ENCODE data around the gene P4HA2.

Gene P4HA2

DNA sequence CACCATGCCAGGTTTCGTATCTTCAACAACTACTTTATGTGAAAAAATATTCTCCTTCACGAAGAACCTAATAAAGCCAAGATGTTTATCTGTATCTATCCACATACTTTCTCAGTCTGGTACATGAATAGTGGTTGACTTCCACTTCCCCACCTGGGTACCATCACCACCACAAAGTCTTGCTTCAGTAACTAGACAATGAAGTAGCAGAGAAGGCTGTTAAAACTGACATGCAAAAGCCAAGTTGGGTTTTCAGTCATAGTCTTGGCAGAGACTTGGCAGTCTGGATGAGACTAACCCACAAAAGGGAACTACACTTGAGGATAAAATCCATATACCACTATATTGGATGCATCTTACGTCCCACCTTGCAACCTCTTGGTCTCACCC lies 5.0 kb downstream of the P4HA2 start:
- DNase-seq: no peak

DNA sequence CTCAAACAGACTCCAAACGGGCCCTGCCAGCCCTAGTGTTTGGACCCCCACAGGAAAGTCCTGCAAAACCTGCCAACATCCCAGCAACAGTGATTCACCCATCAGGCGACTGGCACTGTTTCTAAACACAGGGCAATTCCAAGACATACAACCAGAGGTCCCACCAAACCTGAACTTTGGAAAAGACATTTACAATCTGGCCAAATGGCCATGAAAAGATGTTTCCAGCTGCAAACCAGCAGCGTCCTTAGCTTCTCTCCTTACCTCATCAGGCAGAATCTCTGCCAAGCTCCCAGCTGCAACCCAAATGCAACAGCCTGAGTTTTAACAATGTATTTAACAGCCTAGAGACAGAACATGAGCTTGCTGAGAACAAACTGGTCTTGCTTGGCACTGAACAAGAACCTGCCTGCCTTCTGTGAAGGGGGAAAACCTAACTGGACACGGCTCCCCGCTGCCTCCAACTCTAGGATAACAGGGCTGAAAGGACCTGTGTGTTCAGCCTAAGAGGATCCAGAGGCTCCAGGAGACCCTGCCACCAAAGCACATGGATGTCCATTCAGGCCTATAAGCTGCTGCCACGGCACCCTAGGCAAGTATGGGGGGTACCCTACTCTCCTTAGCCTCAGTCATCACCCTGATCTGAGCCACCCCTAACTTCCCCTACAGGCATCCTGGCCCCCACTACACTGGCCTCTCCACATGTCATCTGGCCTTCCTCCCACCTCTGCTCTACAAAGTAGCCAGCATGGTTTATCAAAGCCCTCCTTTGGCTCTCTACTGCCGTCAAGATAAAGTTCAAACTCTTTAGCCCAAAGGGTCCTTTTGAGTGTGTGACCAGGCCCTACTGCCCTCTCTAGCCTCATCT lies 5.6 kb downstream of the P4HA2 start:
- DNase-seq: no peak

DNA sequence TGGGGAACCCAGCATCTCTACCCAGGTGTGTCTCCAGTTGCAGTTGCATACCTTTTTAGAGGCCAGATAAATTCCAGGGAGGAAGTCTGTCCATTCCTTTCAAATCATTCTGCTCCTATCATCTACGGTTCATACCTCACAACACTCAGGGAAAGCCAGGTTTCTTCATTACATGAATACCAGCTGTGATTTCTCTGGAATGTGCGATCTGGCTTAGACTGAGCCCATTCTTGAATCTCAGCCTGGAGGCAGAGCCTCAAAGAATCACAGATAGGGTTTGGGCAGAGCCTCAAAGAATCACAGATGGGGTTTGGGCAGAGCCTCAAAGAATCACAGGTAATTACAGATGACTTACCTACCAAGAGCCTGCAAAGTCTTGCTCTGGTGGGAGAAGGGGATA lies 7.2 kb downstream of the P4HA2 start:
- DNase-seq: no peak

DNA sequence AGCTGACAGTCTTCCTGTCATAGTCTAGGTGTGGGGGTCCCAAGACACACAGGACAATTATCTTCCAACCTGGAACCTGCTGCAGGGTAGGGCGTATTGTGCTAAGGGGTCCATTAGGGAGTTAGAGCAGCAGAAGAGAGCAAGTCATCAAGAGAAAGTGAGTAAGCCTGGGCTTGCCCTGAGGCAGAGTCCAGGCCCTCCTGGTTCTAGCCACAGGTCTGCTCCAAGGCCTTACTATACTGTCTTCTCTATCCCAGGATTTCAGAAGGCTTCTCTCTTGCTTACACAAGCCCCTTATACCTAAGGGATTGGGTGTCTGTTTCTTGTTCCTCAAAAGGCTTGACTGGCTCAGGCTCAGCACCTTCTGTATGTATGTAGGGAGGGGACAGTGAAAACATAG lies 7.7 kb downstream of the P4HA2 start:
- DNase-seq: no peak

DNA sequence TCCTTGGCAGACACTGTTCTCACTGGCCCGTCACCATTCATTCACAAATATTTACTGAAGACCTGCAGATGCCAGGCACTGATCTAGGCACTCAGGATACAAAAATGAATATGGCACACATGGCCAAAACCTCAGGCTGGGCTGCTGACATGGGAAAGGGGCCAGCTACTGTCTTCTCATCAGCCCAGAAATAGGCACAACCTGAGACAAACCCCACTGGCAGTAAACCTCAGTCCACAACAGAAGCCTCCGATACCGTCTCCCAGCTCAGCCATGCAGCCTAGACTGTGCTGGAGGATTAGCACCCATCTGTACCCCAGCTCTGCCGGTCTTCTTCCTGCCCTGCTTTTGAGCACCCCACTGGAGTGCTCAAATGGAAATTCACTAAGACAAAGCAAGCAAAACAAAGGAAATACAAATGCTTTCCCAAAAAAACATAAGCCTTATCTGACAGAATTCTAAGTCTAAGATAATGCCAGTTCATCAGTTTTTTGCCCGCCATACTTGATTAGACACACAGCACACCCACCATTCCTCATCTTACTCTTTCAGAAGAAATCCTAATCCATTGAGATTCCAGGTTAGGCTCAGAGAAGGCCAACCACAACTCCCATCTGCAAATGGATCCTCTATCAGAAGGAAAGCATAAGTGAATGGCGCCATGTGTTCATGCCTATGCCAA lies 8.2 kb downstream of the P4HA2 start:
- no peak for DNase-seq

DNA sequence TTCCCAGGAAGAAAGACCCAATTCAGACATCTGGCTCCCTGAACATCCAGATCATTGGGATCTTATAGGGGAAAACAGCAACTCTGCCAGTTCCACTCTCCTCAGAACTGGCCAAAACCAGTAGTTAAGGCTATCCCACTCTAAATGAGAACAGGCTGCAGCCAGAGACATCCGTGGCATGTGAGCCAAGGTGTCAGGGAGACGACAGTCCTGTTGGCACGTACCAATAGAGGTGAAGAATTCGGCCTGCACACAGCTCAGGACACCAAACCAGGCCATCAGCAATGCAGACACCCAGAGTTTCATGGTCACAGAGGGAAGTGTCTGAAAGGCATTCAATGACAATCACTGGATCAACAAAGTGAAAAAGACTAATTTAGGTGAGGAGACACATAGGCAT lies 9.3 kb downstream of the P4HA2 start:
- no peak for DNase-seq

DNA sequence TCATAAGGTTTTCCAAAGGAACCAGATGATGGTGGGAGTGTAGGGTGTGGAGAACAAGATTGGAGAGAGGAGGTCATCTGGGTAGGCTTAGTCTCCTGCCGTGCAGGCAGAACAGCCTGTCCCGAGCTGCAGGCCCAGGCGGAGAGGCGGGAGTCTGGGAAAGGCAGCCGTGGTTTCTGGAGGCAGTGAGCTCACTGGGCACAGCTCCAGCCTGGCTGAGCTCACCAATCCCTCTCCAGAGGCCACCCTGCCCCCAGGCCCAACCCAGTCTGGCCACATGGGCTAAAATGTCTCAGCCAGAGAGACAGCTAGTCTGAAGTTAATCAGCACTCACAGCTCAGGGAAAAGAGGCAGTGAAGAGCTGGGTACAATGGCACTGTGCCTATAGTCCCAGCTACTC lies 12.3 kb downstream of the P4HA2 start:
- DNase-seq: no peak

DNA sequence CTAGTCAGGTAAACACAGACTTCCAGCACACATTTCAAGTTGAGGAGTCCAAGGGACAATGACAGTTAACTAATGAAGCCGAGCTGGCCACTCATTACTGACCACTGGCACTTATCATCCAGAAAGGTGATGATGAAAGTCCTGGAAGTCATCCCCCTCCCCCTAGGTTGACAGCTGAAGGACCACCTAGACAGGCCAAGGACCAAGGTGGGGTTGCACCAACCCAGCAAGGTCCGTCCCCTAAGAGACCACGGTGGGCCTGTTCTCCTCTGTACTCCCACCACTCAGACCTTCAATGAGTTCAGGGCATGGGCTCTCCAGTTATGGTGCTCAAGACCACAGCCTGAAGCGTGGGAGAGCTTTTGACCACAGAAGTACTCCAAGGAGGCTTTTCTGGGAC lies 13.2 kb downstream of the P4HA2 start:
- DNase-seq: no peak

DNA sequence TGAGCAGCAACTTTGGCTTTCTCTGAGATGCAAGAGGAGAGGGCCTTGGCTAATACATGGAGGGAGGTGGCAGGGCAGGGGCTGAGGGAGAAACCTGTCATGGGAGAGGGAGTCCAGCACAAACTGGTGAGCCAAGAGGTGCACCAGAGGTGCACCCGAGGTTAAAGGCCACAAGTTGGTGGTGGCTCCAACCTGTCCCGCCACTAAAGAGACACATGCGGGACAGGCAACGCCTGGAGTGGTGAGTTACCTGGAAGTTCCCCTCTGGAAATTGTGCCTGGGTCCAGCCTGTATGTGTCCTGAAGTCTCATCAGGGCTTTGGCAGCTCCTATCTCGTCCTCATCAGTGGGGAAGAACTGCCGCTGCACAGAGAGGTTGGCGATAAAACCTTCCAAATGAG lies 14.0 kb downstream of the P4HA2 start:
- DNase-seq: no peak

DNA sequence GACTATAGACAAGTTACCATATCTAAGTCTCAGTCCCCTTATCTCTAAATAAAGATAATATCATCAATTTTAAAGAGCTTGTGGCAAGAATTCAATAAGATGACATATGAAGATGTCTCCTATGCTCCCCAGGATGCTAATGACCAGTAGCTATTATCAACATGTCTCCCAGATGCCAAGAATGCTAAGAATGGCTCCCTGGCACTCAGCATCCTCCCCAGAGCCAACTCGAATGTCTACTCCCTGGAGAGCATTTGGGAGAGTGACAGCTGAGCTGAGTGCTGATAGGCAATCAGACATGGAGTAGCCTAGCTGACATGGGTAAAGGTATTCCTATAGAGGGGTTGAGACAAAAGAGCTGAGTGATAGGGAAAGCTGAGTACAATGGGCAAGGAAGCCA lies 15.9 kb downstream of the P4HA2 start:
- no peak for DNase-seq

DNA sequence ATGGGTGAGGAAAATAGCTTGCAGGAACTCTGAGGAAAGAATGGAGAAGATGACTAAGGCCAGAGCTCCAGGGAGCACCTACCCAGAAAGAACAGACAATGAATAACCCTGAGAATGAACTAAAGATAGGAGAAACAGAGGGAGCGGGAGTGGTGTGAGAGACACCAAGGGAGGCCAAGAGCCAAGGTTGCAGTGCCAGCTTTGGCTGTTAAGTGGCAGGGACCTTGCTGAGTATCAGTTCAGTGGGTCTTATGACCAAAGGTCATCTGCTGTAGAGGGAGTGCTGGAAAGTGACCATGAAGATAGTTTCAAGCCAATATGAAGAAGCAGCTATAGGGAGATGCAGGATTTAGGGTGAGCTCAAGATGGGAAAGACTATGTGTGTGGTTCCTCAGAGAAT lies 16.7 kb downstream of the P4HA2 start:
- DNase-seq: no peak

DNA sequence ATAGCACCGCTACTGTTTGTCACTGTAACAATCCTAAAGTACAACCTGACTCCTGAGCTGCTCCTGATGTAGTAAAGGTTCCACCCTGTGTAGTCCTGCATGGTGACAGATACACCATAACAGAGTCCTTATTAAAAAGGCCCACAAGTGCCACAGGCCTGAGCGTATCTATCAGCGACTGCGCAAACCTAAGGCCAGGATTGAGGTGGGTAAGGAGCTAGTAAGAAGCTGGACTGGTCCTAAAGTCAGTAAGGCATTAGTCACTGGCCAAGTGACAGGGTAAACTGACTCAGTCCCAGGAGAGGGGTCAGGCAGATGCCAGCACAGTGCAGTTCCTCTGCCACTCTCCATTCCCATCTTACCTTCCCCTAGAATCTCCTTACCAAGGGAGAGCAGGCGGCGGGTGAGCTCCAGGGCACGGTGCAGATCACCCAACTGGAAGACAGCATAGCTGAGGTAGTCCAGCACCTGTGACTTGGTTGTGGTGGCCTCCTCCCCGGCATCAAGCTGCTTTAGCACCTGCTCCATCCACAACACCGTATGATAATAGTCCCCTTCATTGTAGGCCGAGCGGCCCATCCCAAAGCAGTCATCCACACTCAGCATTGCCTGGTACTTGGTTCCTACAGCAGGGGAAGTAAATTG lies 17.6 kb downstream of the P4HA2 start:
- no peak for DNase-seq

DNA sequence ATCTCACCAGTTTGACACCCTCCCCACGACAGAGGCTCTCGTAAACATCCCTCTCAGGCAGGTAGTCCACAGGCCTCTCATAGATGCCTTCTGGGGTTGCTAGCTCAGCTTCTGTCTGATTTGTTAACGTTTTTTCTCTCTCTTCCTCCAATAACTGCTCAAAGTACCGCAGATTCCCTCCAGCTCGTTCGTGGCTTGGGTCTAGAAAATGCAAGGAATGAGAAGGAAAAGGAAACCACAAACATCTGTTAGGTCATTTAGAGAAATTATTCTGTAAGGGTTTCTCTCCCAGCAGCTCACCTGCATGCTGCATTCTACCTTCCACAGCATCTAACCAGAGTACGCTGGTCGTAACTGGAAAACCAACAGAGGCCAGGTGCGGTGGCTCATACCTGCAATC lies 18.5 kb downstream of the P4HA2 start:
- DNase-seq: no peak

DNA sequence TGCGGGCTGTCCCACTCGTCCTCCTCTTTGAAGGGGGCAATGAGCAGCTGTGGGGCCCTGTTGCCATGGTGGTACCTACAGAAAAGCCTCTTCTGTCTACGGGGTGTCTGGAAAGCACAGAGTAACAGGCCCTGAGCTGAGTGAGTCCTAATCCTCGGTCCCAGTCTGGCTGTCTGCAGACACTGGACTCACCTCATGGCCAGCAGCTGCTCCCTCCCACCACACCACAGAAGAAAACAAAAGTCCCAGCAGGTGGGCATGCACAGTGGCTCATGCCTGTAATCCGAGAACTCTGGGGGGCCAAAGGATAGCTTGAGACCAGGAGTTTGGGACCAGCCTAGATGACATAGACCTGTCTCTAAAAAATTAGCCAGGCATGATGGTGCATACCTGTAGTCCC lies 19.9 kb downstream of the P4HA2 start:
- DNase-seq: no peak

DNA sequence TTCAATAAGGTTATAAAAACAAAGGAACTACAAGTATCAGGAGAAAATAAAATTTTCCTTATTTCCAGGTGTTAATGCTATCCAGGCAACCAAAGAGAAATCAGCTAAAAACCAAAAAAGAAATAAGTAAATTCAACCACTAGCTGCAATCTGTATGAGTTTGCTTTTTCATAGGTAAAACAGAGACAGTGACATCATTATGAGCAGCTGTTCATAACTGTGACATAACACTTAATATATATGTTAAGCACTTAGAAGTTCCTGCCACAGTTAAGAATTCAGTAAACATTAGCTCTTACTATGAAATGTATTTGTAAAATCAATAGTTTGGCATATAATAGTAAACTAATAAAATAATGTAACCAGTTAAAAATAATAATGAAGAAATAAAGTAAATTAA lies 20.9 kb downstream of the P4HA2 start:
- DNase-seq: no peak

DNA sequence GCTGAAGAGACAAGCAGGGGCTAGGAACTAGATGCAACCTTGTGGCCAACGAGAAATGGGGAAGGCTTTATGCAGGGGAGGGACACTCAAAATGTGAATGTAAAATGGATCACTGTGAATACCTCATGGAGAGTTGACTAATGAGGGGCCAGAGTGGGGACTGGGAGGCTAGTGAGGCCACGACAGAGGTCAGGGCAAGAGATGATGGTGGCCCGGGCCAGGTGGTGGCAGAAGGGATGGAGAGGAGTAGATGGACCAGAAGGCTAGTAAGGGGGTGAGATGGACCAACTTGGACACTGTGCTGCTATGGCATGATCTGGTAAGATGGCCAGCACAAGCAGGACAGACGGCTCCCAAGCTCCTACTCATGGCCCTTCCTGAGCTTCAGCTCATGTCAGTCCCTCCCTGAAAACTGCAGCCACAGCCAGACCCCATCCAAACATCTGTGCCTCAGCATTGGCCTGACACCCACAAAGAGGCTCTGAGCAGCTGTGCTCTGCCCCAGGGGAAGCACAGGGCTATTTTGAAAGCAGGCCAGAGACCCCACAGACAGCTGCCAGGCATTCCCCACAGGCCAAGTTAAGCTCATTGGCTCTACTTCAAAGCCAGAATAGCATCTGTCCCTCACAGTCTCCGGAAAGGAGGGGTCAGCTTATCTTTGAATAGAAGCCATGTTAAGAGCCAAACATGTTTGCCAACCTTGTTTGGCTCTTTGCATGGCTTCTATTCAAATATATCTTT lies 22.1 kb downstream of the P4HA2 start:
- DNase-seq: no peak

DNA sequence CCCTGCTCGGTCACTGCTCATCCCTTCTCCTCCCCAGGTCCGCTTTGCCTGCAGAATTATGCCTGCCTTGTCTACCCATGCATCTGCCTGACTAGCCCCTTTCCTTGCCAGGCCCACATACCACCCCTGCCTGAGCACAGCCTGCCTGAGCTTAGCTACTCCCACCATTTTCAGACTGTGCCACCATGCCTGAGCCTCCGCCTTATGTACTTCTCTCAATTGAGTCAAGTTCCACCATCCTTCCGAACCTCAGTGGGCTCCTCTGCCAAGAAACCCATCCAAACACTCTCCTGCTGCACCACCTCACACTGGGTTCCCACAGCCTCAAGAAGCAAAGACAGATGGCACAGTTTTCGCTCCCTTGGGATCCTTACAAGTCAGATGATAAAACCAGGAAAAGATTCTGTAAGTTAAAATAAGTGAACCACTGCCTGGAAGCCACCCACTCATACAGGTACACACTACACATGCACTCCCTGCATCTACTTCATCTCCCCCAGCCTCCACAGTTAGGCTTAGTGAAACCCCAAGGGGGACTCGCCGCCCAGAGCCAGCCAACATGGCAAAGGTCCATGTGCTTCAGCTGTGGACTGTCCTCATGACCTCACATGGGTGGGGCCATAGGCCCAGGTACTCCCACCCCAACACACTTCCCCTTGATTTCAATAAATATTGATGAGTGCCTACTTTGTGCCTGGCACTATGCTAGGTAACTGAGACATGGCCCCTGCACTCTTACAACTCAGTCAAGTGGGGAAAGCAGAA lies 23.1 kb downstream of the P4HA2 start:
- no peak for DNase-seq

DNA sequence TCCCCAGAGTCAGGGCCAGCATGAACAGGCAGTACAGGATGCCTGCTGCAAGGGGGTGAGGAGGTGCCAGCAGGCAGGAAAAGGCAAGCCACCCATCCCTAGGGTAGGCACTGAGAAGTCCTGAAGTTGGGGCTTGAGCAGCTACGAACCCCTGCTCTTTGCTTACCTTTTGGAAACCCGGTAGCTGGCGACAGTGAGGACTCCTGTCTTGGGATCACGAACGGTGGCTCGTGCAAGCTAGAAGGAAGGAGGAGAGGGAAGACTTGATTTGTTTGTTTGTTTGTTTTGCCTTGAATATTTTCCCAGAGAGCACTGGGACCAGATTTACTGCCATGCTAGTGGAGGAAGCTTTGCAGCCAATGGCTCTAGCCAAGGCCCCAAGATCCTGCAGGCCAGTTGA lies 23.7 kb downstream of the P4HA2 start:
- DNase-seq: no peak

DNA sequence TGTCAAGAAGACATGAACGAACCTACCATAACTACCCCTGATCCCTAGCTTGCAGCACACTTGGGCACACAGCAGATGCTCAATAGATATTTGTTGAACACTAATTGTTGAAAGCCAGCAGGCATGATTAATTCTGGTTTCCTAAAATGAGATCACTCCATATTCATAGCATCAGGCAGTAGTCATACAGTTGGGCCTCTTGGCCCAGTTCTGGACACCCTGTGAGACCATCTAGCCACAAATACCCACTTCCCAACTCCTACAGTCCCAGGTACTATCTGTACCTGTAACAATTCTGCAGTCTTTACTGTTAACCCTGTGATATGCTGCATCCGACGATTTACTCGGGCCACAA lies 24.2 kb downstream of the P4HA2 start:
- DNase-seq: no peak

DNA sequence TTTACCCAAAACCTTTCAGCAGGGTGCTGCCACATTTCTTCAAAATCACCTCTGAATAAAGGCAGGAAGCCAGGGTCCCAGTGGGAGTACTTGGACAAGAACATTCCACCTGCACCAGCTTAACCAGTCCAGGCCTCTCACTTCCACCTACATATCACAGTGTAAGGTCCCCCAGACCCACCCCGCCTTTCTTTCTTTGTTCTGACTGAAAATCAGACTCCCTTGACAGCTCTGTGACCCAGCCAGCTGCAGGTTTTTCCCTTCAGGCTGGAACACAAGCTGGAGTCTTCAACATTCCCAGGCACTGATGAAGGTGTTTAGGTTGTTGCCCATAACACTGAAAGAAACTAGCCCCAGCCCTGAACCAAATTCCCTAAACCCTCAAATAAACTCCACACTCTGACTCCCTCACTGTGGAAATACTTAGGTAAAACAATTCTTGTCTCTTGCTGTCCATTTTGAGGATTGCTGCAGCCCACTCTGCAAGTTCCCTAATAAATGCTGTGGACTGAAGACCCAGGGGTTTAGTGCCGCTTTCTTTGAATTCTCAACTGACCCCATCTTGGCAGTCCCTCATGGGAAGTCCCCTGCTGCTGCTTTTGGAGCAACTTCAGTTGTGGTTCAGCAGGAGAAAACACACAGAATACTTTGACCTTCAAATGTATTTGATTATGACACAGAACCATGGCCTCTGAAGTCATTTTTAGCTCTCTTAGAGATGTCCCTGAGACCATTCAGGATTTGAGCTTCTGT lies 24.8 kb downstream of the P4HA2 start:
- no peak for DNase-seq

DNA sequence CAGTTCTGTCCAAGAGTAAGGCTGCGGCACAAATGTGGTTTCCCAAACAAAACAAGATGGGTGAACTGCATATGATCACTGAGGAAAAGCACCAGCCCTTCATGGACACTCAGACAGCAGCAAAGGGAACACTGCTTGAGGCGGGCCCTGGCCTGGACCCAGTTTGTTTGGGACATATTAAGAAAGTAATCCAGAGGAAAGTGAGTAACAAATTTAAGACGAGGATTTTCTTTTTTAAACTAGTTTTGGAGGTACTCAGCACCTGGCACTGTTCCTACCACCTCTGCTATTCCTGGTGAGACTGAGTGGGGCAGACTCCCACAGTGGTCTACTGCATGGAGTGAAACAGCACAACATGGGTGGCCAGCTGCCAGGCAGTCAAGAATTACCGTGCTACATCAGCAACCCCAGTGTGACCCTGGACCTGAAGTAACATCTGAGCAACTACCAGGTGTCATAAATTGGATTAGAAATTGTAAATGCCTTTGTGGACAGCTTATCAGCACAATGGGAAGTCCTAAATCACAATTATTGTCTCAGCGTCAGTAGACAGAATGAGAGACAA lies 28.5 kb downstream of the P4HA2 start:
- DNase-seq: no peak

DNA sequence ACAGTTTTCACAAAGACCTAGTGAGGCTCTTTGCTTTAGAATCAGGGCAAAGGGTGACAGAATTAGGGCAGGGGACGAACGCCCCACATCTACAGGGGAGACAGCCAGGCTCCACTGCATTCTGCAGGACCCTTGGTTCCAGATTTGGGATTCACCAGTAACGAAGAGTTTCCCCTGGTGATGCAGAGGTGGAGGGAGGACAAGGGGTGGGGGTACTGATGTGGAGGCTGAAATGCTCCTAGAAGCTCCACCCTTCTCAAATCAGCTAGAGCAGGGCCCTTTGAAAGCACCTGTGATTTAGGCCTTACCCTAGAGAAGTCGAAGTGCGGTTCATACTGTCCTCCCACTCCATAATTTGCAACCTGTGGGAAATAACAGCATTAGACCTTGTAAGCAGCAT lies 29.1 kb downstream of the P4HA2 start:
- no peak for DNase-seq

Measured in CD4-positive, alpha-beta T cell treated with Interleukin-17A for 4 hours (primary cell).